Left ventricle myocardium inferior (tissue), 1 donor: ENCODE measurements around the gene TCEA2. TPM values are rescaled to one million over a fixed set of nuclear protein-coding genes. Genes with fewer than 3 reads are reported as not detected.
A peak's percentile ranks its signal among the peaks of the same experiment; 100 is the strongest.

ENCODE experiments used
- DNase-seq: peaks from one replicate; pipeline ENCODE4 v3.0.0-alpha.2; 2020
- H3K27ac ChIP-seq: fragments of 200-600 bp; replicated peaks from 2 replicates; pipeline ENCODE4 v1.8.0; 2021
- H3K27me3 ChIP-seq: fragments of 200-600 bp; 2 replicates; pipeline ENCODE4 v1.8.0; 2021; ENCODE audit warnings: low read depth
- H3K36me3 ChIP-seq: fragments of 200-600 bp; 2 replicates; pipeline ENCODE4 v1.8.0; 2021
- H3K4me1 ChIP-seq: fragments of 200-600 bp; 2 replicates; pipeline ENCODE4 v1.8.0; 2021
- H3K4me3 ChIP-seq: fragments of 200-600 bp; 2 replicates; pipeline ENCODE4 v1.8.0; 2021; ENCODE audit warnings: mild to moderate bottlenecking, moderate library complexity
- H3K9me3 ChIP-seq: fragments of 200-600 bp; replicated peaks from 2 replicates; pipeline ENCODE4 v1.8.0; 2021
- CTCF ChIP-seq: fragments of 200-600 bp; IDR thresholded peaks from 2 replicates; pipeline ENCODE4 v1.8.0; 2021; ENCODE audit warnings: antibody characterized with exemption, mild to moderate bottlenecking, borderline replicate concordance
- intact Hi-C: fragments of 100-400 bp; cut with micrococcal nuclease; formaldehyde crosslinking; loops from one replicate; pipeline ENCODE4 v1.11.0; 2022
- total RNA-seq: library from RNA; stranded (reverse); fragmentation: NEBNext Ultra II Directional; extraction: Animal tissue kit (Norgen Biotek cat#: 25700); gene quantifications from one replicate; pipeline ENCODE4 v1.2.1, GENCODE V29; 2021
- donor health status: DM: no; HTN: yes; CAD: no; lungs with severe emphysema.

The TCEA2 gene
- total RNA-seq, 1 donor from 2014 or later = 38.9 TPM

GRCh38 chr20:64101731-64102621 is 39.0 kb downstream of the TCEA2 start:
- H3K27ac ChIP-seq = no peak overlapping the region
- intact Hi-C loops = no loop called here
- peaks cover 14% of the 10 kb centered on the region for H3K4me1 ChIP-seq
- peaks cover 86% of the 10 kb centered on the region for H3K27me3 ChIP-seq
- no peaks in the 10 kb centered on the region for H3K9me3 ChIP-seq
- H3K4me3 ChIP-seq = peak overlapping the region; percentile 67
- H3K36me3 ChIP-seq = no peaks in the 10 kb centered on the region
- TF ChIP-seq CTCF = peak; percentile 78
- peak; percentile 33 for DNase-seq

- H3K4me1 ChIP-seq = peaks cover 14% of the 10 kb centered on the region
- peak overlapping the region; percentile 67 for H3K4me3 ChIP-seq
- TF ChIP-seq CTCF = no peak
- no peaks in the 10 kb centered on the region for H3K36me3 ChIP-seq
- peaks cover 91% of the 10 kb centered on the region for H3K27me3 ChIP-seq
- no peak overlapping the region for H3K27ac ChIP-seq
- no peaks in the 10 kb centered on the region for H3K9me3 ChIP-seq
- intact Hi-C loops = no loop called here
- peak; percentile 16 for DNase-seq
Measured at GRCh38 chr20:64102647-64103354, 39.8 kb downstream of the TCEA2 start.

GRCh38 chr20:64103871-64104666 is 41.1 kb downstream of the TCEA2 start:
- H3K4me3 ChIP-seq = no peak overlapping the region
- no peak for TF ChIP-seq CTCF
- peaks cover 92% of the 10 kb centered on the region for H3K27me3 ChIP-seq
- intact Hi-C loops = no loop called here
- H3K36me3 ChIP-seq = no peaks in the 10 kb centered on the region
- DNase-seq = peak; percentile 9
- H3K4me1 ChIP-seq = peaks cover 14% of the 10 kb centered on the region
- no peak overlapping the region for H3K27ac ChIP-seq
- no peaks in the 10 kb centered on the region for H3K9me3 ChIP-seq

GRCh38 chr20:64104667-64105451 is 41.9 kb downstream of the TCEA2 start:
- peaks cover 14% of the 10 kb centered on the region for H3K4me1 ChIP-seq
- no peaks in the 10 kb centered on the region for H3K9me3 ChIP-seq
- no peaks in the 10 kb centered on the region for H3K36me3 ChIP-seq
- DNase-seq = peak; percentile 4
- no peak overlapping the region for H3K27ac ChIP-seq
- no peak overlapping the region for H3K4me3 ChIP-seq
- H3K27me3 ChIP-seq = peaks cover 92% of the 10 kb centered on the region
- intact Hi-C loops = no loop called here
- TF ChIP-seq CTCF = no peak
